OCI-LY7 (cell line): ENCODE results near the gene CACNB1.

Experiments
- CTCF ChIP-seq: fragments of 200-600 bp; sonication (generic); conservative IDR thresholded peaks from 2 replicates; pipeline ENCODE4 v1.5.1; 2014; ENCODE audit warnings: mild to moderate bottlenecking, antibody characterized with exemption, low read length, moderate library complexity, mixed read lengths
- EZH2phosphoT487 ChIP-seq: fragments of 200-600 bp; sonication (generic); IDR thresholded peaks from 2 replicates; pipeline ENCODE4 v1.6.1; 2018; ENCODE audit warnings: low read depth, borderline replicate concordance, mild to moderate bottlenecking, mixed run types, antibody characterized with exemption, low read length, moderate library complexity, mixed read lengths

- no peak for TF ChIP-seq CTCF
- TF ChIP-seq EZH2phosphoT487 = peak; percentile 92; the same call in 1 of the 2 replicates
Observed at GRCh38 chr17:39224778-39225307, 27.4 kb upstream of the CACNB1 start.
